ENCODE data around the gene TCF4.

TCF4 gene

DNA sequence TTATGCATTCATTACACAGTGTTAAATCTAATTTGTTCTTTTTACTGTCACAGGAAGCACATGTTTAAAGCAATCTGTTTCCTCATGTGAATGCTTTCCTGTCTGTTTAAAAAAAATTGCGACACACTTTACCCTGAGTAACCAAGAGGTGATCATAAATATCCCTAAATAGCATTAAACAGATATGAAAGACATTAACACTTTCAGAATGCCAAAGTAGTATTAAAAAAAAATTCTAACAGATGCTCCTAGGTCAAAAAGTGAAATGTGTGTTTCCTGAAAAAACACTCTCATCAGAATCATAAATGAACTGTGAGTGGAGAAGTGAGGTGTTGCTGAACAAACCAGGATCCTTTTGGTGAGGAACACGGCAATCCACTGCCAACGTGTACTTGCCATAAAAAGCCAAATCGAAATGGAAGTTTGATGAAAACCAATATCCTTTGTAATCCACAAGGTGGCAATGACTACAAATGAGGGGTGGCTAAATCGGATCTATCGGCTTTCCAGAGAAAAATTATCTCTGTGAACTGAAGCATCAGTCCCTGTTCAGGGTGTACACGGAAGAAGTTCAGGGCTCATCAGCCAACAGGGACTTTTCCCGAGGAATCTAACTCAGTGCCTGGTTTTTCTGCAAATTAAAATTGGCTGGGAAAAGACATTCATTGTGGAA lies 248.9 kb downstream of the TCF4 start:
- DNase-seq = peak; percentile 11

DNA sequence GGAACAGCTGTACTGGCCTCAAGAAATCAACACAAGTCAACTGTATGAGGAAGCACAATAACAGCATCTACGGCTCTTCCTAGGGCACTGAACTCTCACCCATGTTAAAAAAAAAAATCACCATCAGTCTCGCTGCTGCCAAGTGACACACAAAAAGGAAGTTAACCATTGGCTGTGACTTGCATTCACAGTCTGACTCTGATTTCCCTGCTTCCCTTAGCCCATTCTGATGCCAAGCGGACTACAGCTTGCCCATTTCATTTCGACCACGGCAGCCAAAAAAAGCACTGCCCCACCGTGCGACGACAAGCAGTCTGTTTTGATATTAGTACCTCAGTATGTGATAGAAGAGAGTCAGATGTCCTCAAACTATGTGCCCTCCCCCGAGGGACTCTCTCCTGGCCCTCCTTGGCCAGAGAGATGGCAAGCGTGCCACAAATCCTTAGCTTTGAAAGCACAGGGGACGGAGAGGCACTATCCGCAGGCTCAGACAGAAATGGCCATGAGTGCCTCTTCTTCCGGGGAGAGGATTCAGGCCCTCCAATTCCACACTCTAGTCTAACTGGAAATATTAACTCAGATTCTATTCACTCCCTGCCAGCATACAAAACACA lies 250.0 kb downstream of the TCF4 start:
- no peak for DNase-seq

DNA sequence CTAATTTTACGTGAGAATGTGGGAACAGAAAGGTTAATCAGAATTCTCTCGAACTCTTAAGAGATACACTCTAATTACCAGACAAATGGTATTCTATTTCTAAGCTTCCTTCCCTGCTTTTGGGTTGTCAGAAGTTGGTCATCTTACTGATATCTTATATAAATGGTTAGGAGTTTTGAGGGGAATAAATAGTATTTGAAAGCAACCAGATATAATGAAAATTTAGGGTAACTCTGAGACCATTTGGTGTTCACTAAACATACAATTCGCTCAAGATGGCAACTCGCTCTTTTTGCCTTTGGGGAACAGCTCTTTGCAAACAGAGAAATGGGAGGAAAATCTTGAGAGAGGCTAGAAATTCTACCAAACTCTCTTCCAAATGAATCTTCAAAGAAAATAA lies 250.9 kb downstream of the TCF4 start:
- DNase-seq = no peak

DNA sequence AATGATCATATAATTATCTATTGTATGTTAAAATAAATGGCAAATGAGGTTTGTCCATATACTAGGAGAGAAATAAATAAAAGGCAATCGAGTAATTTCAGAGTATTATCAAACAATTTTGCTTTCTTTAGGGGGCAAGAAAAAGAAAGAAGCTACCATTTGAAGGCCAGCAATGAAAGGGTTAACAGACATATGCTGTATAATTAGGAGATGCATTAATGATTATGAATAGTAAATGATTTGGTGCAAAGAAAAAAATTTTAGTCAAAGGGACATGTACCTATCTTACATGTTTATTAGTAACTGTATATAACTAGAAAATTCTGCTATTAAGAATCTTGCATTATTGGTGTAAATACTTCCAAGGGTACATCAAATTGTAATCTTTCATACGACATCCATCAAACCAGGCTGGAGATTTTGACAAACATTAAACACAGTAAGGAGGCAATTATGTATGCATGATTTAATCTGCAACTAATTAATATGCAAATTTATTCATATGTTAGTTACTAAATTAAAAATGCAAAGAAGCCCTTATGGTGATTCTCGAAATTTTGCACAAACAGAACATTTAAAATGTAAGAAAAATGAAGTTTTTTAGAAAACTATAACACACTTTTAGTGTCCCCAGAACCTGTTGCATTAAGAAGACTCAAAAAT lies 251.4 kb downstream of the TCF4 start:
- no peak for DNase-seq

DNA sequence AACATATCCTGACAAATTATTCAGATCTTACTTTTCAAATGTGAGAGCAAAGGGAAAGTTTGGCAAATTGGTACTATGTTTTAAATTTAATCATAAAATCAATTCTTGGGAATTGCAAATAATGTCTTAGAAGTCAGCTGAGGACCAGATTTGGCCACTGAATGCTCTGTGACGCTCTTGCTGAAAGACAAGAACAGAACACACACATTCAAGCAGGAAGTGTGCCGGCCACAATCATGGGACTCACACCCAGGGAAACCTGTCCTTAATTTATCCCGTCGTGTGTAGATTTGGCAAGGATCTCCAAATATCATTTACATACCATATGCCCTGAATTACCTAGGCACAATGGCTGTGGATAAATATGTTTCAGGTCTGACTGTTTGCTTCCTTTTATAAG lies 253.1 kb downstream of the TCF4 start:
- no peak for DNase-seq

DNA sequence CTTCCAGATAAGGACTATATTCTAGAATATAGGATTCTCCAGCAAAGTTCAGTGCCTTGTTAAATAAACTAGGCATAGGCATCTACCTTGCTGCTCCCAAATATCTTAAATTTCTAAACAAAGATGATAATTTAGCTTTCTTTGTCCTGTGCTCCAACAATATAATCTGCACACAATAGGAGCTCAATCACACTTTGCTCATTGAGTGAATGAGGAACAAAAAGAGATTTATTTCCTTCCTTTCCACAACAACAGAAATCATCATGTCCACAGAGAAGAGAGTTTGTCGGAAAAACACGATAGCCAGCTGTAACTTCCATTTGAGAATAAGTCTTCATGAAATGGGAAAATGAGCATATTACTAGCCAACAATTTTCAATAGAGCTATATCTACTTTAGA lies 256.7 kb downstream of the TCF4 start:
- no peak for DNase-seq

DNA sequence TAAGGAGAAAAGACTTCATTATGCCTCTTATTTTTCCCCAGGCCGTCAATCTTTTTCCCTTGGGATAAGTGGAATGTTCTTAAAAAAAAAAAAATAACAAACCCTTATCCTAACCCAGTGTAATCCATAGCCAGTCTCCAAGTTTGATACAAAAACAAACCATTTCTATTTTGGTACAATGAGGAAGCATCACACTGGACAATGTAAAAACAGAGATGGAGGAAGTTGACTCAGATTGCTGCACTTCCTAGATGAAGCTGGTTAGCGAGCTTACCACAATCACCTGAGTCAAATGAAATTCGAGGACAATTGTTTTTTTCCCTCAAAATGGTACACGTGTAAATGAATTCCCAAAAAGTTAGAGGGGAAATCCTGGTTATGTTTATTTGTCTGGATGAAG lies 259.7 kb downstream of the TCF4 start:
- peak; percentile 42 for DNase-seq

DNA sequence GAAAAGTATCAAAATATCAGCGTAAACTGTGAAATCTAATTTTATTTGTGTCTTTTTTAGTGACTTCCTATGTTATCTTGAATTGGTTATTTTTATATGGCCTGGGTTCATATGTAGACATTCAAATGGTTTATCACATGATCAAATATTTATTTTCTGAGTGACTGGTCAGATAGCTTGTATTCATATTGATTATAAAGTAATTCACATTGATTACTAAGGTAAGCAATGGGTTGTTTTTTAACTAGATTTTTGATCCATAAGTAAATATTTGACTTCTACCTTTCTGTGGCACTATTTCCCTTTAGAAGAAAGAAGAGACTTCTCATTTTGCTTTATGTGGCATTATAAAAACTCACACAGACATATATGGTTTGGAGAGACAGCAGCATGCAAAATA lies 260.5 kb downstream of the TCF4 start:
- no peak for DNase-seq

DNA sequence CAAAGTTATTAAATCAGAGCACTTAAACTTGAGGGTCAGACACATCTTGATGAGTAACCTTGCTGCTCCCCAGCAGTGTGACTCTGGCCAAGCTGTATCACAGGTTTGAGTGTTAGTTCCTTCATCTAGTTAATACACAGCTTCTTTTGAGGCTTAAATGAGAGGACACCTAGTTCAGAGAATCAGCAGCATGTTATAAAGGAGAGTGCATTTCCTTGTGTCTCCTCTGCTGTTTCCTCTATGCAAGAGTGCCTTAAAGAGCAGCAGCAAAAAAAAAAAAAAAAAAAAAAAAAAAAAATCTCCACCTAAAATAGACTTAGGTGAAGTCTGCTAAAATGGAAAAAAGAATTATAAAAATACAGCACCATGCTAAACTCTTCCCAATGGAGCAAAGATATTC lies 261.9 kb downstream of the TCF4 start:
- no peak for DNase-seq

DNA sequence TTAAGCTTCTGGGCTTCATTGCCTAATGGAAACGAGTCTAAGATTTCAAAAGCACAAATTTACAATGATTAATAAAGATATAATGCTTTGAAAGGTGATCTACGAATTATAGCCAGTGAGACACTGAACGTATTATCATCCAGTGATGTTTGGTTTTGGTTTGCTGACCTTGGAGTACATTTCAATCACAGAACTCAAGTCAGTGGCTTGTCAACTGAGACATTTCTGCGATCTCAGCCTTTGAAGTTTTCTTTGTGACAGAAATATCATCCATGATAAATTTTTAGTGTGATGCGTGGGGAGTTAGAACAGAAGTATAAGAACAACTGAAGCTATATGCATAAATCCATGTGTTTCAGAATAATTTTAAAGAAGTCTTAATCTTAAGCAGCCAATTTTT lies 263.8 kb downstream of the TCF4 start:
- no peak for DNase-seq

DNA sequence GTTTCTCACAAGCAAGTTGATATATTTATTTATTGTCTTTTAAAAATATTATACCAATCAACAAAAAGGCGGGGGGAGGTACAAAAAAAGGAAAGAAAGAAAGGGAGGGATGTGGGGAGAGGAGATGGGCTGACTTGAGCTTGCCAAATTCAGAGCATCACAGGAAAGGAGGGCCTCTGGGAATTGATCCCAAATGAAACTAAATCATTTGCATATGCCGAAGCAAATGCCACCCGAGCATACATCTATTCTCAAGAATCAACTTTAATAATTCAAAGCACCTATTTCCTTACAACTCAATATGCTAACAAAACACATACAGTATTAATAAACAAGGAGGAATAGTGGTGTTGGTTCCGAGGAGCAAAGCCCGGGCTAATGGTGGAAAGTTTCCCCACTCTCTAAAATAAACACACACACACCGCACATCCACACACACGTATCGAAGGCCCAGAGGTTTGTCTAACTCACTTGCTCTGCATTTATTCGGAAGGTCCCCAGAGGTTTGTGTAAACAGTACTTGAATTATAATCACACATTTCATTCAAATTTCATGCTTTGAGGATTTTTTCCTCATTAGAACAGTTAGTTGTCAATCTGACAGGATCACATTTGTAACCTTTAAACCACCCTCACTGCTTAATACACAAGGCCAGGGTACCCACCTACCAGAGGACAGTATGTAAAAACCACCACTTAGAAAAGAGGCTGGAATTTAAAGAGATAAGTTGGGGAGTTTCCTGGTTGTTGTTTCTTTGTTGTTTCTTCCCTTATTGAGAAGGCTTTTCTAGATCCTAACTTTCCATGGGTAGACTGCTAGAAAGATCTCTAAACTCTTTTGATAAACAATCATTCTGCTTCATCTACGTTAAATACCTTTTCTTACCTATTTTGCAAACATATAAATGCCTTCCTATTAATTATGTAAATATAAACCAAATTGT lies 264.7 kb downstream of the TCF4 start:
- DNase-seq = peak; percentile 45

DNA sequence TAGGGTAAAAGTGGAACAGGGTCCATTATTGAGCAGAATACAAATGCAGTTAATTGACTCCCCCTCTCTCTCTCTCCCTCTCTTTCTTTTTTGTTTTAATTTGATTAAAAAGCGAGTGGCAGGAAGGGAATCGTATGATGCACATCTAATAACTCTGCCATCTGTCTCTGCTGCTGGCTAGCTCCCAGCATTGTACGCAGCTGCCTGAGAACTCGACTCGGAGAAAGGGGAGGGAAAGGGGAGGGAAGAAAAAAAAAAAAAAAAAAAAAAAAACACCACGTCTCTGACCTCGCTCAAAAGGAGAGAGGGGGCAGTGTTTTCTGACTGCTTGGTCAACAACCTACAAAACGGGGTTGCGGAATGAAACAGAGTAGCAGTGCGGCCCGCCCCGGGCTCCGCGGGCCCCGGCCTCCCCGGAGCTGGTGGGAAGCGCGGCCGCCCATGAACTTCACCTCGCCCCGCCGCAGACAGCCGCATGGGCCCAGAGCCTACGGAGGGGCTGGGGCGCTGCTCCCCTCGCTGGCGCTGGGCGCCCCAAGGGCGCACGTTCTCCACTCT lies 265.7 kb downstream of the TCF4 start:
- peak; percentile 94 for DNase-seq

DNA sequence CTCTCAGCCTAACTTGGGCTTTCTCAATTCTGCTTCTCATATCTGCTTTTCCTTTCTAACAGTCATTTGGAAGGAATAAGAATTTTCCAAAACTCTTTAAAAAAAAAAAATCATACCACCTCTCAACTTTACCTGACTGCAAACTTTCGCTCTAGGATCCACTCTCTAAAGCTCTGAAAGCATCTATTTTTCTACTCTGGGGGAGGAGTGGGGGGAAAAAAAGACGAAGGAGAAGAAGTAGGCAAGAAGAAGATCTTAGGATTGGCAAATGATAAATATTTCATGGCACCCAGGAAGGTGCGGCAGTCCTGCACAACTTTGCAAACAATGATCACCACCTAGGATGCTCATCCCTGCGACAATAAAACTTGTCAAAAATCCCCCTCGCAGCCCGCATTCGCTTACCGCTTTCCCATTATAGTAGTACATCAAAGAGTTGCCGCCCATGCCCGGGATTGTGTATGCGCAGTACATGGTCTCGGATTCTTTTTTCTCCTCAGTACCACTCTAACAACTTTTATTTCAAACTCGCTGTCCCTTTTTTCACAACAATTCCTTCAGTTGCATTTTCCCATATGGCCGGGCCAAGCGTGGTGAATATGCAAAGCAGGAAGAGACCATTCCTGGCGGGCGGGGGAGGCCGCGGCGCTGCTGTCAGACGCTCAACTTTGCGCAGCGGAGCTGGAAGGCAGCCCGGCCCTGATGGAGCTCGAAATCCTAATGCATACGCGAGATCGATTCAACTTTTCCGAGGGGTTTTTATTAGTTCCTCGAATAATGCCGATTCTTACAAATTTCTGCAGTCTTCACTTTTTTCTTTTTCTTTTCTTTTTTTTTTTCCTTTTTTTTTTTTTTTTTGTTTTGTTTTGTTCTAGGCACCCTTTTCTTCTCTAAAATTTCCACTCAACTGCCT lies 266.5 kb downstream of the TCF4 start:
- DNase-seq = peak; percentile 93

DNA sequence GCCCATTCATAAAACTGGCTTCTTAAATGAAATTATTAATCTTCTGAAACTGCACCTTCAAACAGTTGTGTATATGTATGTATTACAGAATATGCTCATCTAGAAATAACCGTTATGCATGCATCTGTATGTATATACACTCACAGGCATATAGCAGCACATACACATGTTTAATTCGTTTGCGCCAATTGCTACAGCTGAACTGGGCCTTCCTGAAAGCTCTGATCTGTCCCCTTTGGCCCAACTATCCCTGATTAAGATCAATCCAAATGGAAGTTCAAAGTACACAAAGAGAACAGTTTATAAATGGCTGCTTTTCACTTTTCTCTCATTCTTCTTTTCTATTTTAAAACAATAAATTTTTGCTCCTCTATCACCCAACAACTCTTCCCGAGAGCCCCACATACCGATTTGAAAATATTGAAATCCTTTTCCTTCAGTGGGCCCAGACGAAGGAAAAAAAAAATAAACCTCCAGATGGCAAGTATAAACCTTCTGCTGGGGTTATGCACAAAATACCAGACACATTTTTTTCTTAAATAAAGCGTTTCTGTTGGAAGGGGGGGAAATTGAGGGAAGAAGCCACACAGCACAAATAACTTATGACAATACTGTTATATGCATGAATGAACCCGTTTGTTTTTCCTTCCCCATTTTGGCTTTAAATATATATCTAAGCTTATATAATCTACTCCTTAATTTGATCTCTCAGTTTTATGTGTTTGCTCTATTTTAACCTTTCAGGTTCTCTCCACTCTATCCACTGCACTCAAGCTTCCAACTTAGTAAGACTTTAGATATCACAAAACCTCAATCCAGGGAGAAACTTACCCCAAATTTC lies 267.3 kb downstream of the TCF4 start:
- DNase-seq = peak; percentile 56

DNA sequence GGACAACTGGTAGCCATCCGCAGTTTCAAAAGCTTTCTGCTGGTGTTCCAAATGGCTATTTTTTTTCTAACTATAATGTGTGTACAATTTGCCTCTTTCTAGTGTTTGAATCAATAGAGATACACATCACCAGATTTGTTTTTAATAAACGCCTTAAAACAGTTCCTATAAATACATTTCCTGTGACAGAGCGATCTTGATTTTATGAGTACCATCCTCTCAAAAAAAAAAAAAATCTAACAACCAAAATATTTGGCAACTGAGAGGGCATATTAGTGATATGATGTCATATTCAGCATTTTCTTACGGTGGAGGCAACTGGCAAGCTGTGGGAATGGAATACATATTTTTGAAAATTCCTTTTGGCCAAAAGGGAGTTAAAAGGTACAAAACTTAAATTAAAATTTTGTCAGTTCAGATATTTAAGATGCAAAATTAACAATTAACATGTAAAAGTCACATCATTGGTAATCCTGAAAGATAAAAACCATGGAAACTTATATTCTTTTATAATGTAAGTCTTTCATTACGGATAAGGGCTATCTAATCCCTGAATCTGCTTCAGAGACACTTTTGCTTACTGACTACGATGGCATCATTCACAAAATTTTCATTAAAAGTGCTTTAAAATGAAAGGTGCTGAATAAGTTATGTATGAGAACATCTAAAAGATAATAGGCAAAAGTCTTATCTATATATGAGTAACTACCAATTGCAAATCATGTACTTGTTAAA lies 268.4 kb downstream of the TCF4 start:
- peak; percentile 84 for DNase-seq

DNA sequence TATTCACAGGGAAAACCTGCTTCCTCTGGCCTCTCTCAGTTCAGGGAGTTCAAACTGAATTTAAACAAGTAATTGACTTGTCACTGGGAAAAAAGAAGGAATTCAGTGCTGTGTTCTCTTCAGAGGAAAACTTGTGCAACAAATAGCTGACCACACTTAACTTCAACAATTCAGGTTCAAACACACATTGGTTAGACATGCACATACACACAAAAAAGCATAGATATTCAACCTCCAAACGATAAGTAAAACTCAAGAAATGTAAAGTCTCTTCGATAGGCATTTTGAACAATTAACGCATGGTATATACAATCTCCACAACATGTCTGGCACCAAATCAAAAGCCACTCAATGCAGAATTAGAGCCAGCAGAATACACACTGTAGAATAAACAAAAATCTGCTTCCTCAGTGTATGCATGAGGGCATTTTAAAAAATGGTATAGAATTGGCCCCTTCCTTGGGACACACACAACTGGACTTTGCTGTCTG lies 269.0 kb downstream of the TCF4 start:
- peak; percentile 52 for DNase-seq

DNA sequence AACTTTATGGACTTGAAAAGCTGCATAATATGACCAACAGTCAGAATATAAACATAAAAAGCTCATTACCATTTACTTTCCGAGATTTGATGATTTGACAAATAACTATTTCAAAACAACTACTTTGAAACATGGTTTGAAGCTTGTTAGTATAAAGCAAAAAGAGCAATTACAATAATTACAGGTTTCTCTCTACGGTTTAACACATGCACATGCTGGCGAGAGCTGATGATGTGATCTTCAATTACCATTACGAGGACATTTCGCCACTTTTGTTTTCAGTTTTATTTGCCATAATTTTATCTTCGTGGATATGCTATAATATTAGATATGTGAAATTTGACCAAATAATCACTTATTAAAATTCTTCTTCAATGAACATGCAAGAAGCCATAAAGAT lies 270.1 kb downstream of the TCF4 start:
- peak; percentile 35 for DNase-seq

DNA sequence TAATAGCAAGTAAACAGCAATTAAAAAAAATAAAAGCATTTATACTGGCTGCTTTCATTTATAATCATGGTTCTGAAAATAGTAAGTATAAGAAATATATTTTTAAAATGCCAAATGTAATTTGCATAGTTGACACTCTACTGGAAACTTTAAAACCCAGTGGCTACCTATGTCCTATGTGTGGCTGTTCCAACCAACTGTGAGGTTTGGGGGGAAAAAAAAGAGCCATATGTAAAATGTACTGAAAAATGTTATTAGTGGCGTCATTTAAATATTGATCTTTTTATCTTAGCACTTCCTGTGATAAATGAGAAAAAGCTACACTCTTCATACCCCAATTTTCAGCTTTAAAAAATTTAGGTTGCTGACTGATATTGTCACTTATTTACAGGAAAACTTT lies 270.7 kb downstream of the TCF4 start:
- no peak for DNase-seq

DNA sequence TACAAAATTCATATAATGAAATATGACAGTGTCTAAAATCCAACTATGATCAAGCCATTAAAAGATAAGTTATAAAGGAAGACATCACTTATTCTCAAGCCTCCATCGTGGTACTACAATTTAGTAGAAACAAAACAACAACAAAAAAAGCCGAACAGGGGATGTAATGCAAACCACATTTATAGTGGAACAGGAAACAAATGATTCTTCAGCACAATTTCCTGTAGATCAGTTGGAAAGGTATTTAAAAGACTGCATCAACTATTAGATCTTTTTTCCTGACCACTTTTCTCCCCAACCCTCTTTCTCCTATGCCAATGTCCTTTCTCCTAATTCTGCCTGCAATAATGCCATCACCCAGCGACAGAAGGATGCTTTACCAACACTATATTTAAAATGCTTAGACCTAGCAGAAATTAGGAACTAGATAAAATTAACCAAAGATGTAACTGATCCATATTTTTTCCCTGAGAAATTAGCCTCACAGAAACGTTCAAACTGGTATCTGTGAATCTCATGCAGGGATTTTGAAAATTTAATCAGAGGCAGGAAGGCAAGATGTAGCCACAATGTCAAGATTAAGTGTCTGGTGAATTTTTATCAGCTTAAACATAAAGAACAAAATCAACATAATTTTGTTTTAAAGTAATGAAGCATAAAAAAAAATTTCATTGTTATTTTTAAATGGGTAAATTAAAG lies 271.4 kb downstream of the TCF4 start:
- no peak for DNase-seq

All from EL (cell line).